Effector memory CD4-positive, alpha-beta T cell (primary cell): ENCODE measurements around the gene NUDT10.
"Not testable (repeated sequence)": the region's sequence is repeated elsewhere in the genome, so short reads cannot be mapped to it uniquely, and the experiment has no call there.

ENCODE experiments used
- DNase-seq, 3 donors: peaks; one replicate each; pipeline ENCODE4 v3.0.0-alpha.2; 2020
- H3K27ac ChIP-seq: 2 replicates; pipeline ENCODE4 v1.7.0; 2013; ENCODE audit warnings: mild to moderate bottlenecking, low read length, moderate library complexity; ENCODE audit not compliant: insufficient read depth, poor library complexity, severe bottlenecking
- H3K27me3 ChIP-seq: replicated peaks from 2 replicates; pipeline ENCODE4 v1.7.0; 2013; ENCODE audit warnings: mild to moderate bottlenecking, low read length; ENCODE audit not compliant: insufficient read depth, control insufficient read depth, poor library complexity, severe bottlenecking
- H3K36me3 ChIP-seq: 2 replicates; pipeline ENCODE4 v1.7.0; 2013; ENCODE audit warnings: mild to moderate bottlenecking, low read length, moderate library complexity; ENCODE audit not compliant: control insufficient read depth, insufficient read depth
- H3K4me1 ChIP-seq: 2 replicates; pipeline ENCODE4 v1.7.0; 2013; ENCODE audit warnings: low read length, mild to moderate bottlenecking; ENCODE audit not compliant: control insufficient read depth, insufficient read depth, poor library complexity, severe bottlenecking
- H3K4me3 ChIP-seq: 2 replicates; pipeline ENCODE4 v1.7.0; 2013; ENCODE audit warnings: low read length, low read depth, mild to moderate bottlenecking; ENCODE audit not compliant: insufficient read depth, poor library complexity, severe bottlenecking
- H3K9me3 ChIP-seq: 2 replicates; pipeline ENCODE4 v1.7.0; 2013; ENCODE audit warnings: mild to moderate bottlenecking, low read length, moderate library complexity; ENCODE audit not compliant: control insufficient read depth
- total RNA-seq, 3 donors: gene quantifications; one replicate each; lab custom pipeline; 2026; lab: John Stamatoyannopoulos, UW

NUDT10 gene
- total RNA-seq, result 0 to 0.35 (median 0.09) reads per million in 3 donors

DNA sequence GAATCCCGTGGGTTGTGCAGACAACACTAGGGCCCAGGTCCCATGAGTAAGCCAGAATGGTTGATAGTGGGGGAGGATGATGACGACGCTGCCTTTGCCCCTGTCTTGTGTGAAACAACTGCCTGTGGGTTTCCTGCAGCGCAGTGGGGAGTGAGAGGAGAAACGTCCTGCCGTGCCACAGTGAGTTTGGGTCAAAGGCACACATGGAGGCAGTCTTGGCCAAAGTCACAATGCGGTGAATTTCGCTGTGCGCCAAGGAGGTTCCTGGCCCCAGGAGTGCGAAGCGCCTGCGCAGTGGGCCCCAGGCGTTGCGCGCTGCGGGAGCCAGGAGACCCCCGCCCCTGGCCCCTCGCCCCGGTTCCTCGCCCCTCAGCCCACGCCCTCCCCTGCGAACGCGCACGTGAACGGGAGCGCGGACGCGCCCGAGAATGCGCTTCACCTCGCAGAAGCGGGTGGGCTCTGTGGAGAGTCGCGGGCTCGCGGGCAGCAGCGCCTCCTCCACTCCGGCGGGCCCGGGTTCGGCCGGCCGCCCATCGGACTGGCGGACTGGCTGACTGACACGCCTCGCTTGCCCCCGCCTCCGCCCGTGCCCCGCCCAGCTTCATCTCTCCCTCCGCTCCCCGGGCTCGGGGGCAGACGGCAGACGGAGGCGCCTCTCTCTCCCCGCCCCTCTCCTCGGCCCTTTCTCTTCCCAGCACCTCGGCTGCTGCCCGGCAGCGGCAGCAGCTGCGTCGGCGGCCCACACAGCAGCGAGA lies at the start of gene NUDT10:
NUDT10 (plus strand) TSS at position 635 of the 755 bp plus-strand sequence. CDS start 144 bp downstream, outside the sequence.
- Histone ChIP-seq H3K4me3 (peak within 1 kb of the TSS; percentile 35), H3K9me3 (no peaks in the 10 kb centered on the region), H3K27me3 (no peaks in the 10 kb centered on the region), H3K4me1 (no peaks in the 10 kb centered on the region), H3K27ac (no peak within 1 kb of the TSS), H3K36me3 (no peaks in the 10 kb centered on the region)
- DNase-seq, result no peak

DNA sequence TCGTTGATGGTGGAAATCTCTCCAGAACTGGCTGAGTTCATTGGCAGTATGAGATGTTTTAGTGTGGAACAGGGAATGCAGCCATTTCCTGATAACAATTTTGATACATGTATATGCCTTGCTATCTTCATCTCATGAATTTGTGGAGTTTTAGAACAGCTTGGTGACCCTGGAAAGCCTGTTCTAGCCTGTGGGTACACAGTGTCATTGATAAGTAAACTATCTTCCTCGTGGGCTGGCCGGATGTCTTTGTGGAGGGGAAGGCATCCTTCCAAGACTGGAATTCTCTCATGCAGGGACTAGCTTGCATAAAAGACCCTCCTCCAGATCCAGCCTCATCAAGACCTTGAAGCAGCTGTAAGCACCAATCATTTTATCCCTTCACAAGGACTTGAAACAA lies 40.2 kb upstream of the NUDT10 start:
- no peaks in the 10 kb centered on the region for H3K36me3 ChIP-seq
- no peak overlapping the region for H3K4me3 ChIP-seq
- H3K4me1 ChIP-seq, result no peaks in the 10 kb centered on the region
- H3K27me3 ChIP-seq, result no peaks in the 10 kb centered on the region
- DNase-seq, result no peak
- H3K27ac ChIP-seq, result no peak overlapping the region
- H3K9me3 ChIP-seq, result no peaks in the 10 kb centered on the region

DNA sequence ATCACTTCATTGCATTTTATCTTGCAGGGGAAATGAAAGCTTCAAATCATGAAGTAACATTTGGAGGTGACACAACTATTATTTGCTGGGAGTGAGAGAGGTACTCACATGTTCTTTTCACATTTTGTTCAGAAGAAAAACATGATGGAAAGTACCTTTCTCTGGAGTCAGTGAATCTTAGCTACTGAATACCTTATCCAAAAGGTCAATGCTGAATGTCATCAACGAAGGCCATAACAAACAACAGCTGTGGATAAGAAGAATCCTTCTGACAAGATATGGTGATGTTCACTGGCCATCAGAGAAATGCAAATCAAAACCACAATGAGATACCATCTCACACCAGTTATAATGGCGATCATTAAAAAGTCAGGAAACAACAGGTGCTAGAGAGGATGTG lies 36.5 kb upstream of the NUDT10 start:
- Histone ChIP-seq H3K27ac (no peak overlapping the region), H3K4me3 (no peak overlapping the region), H3K4me1 (no peaks in the 10 kb centered on the region), H3K27me3 (no peaks in the 10 kb centered on the region), H3K9me3 (no peaks in the 10 kb centered on the region), H3K36me3 (no peaks in the 10 kb centered on the region)
- DNase-seq, result no peak

DNA sequence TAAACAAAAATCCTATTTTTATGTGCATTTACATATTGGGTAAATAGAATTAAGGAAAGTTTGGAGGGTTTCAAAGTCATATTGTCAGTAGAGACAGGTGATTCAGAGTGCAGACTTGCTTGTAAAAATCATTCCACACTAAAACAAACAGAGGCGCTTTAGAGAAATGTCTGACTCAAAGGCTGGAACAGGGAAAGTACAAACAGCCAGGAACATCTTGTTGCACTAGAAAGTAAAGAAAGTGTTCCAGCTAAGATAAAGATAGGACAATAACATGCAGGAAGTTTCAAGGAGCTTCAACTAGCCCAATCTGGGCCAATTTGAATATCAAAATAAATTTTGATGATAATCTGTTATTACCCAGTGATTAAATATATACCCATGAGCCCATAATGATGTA lies 16.4 kb upstream of the NUDT10 start:
- no peaks in the 10 kb centered on the region for H3K4me1 ChIP-seq
- H3K36me3 ChIP-seq, result no peaks in the 10 kb centered on the region
- no peak overlapping the region for H3K4me3 ChIP-seq
- no peaks in the 10 kb centered on the region for H3K27me3 ChIP-seq
- no peak for DNase-seq
- H3K27ac ChIP-seq, result no peak overlapping the region
- no peaks in the 10 kb centered on the region for H3K9me3 ChIP-seq

DNA sequence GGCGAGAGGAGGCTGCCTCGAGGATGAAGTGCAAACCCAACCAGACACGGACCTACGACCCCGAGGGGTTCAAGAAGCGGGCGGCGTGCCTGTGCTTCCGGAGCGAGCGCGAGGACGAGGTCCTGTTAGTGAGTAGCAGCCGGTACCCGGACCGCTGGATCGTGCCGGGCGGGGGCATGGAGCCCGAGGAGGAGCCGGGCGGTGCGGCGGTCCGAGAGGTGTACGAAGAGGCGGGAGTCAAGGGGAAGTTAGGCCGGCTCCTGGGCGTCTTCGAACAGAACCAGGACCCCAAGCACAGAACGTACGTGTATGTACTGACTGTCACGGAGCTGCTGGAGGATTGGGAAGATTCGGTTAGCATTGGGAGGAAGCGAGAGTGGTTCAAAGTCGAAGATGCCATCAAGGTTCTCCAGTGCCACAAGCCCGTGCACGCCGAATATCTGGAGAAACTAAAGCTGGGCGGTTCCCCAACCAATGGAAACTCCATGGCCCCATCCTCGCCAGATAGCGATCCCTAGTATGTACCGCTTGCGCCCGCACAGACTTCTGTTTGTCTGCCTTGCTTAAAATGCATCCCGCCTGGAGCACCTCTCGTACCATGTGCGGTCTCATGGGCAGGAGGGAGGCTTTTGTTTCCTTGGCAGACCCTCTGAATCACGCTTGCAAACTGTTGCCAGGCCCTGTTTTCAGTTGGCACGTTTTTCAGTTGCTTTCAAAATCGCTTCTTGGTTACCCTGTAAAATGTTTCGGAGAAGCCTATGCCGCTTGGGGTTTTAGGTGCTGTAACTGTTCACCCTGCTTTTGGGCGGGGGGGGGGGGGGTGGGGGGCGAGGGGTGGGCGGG lies 542 bp downstream of the NUDT10 start:
- not testable (repeated sequence) for H3K27ac ChIP-seq, DNase-seq, H3K36me3 ChIP-seq, H3K4me1 ChIP-seq, H3K27me3 ChIP-seq, H3K9me3 ChIP-seq
- H3K4me3 ChIP-seq, result peak overlapping the region; percentile 35

DNA sequence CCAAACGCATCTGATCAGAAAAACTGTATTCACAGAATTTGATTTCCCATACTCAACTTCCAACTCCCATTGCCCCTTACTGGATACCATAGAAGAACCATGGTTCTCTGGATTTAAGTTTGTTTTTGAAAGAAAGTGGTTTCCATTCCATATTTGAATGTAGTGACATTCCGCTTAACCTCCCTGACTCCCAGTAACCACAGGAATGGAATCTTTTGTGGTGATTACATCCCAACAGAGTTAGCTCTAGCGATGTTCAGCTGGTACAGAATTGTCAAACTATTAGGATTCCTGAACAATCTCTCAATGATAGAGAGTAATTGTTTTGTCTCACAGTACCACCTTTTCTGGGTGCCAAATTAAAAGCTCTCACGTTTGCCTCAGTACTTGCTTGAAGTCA lies 1.7 kb downstream of the NUDT10 start:
- H3K36me3 ChIP-seq, result no peaks in the 10 kb centered on the region
- no peak overlapping the region for H3K27ac ChIP-seq
- no peaks in the 10 kb centered on the region for H3K27me3 ChIP-seq
- H3K9me3 ChIP-seq, result no peaks in the 10 kb centered on the region
- no peak overlapping the region for H3K4me3 ChIP-seq
- no peaks in the 10 kb centered on the region for H3K4me1 ChIP-seq
- DNase-seq, result no peak

DNA sequence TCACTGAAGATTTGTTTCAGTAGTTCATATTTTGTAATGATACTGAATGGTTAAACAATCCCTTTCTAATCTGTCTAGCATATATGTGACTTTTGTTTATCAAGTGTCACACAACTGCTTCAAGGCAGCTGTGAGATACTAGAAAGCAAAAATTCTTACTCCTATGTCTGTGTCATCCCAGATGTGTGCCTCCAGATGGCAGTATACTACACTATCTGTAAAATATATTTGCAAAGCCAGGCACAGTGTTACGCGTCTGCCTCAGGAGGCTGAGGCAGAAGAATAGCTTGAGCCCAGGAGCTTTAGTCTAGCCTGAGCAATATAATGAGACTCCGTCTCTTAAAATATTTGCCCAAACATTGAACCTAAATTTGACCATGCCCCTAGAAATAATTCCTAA lies 4.0 kb downstream of the NUDT10 start:
- peak in 1 of 3 donors; percentile 0 for DNase-seq
- H3K27me3 ChIP-seq, result no peaks in the 10 kb centered on the region
- no peak overlapping the region for H3K4me3 ChIP-seq
- H3K9me3 ChIP-seq, result no peaks in the 10 kb centered on the region
- no peaks in the 10 kb centered on the region for H3K36me3 ChIP-seq
- no peaks in the 10 kb centered on the region for H3K4me1 ChIP-seq
- H3K27ac ChIP-seq, result no peak overlapping the region

DNA sequence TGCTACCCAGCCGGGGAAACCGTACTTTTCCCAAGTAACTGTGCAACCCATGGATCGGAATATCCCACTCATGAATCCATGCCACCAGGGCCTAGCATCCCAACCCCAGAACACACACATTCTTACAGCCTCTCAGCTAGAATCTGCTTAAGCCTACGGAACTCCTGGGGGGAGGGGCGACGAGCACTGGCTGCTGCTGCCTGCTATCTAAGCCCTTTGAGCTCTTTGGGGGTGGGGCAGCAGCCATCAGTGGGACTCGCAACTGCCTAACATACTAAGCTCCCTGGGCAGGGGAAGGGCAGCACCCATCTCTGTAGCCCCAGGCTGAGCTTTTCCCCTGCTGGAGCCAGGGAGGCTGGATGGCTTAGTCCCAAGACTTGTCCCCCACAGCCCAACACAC lies 28.6 kb downstream of the NUDT10 start:
- DNase-seq, result no peak
- no peak overlapping the region for H3K4me3 ChIP-seq
- H3K9me3 ChIP-seq, result no peaks in the 10 kb centered on the region

DNA sequence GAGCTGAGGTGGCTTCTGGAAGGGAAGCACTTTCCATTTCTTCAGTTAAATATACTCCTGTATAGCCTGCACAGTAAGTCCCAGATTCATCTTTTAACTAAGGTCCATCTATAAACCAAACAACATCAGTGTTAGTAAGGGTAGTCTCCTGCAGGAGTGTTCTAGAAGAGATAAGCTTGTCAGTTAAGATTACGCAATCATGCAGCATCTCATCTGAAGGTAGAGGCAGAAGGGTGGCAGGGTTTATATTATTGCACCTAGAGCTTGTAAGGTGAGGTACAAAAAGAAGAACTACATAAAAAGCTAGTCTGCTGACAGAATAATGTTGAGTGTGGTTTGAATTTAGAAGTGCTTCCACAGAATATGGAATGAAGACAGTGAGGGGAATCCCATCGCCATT lies 44.0 kb downstream of the NUDT10 start:
- Histone ChIP-seq H3K4me3 (no peak overlapping the region), H3K9me3 (no peaks in the 10 kb centered on the region), H3K27ac (no peak overlapping the region), H3K27me3 (no peaks in the 10 kb centered on the region), H3K4me1 (no peaks in the 10 kb centered on the region), H3K36me3 (no peaks in the 10 kb centered on the region)
- DNase-seq, result no peak

More for the DNA sequence above, 28.6 kb downstream of the NUDT10 start:
- Histone ChIP-seq H3K27me3 (no peaks in the 10 kb centered on the region), H3K36me3 (no peaks in the 10 kb centered on the region), H3K27ac (no peak overlapping the region), H3K4me1 (no peaks in the 10 kb centered on the region)
